Endothelial cell of umbilical vein (primary cell): ENCODE measurements around the gene FER.
"Not testable (repeated sequence)": the region's sequence is repeated elsewhere in the genome, so short reads cannot be mapped to it uniquely, and the experiment has no call there.

Experiments used
- CTCF ChIP-seq, 2 donors: IDR thresholded peaks; 1 replicate in 1 of 2; 2 replicates in 1 of 2; pipeline ENCODE4 v1.5.1; 2011; ENCODE audit warnings: low read length in 2 of 2, mild to moderate bottlenecking in 2 of 2, moderate library complexity in 2 of 2, control low read depth in 1 of 2, inconsistent platforms in 1 of 2, low read depth in 1 of 2; ENCODE audit not compliant: insufficient read depth in 1 of 2; ENCODE audit errors: extremely low read depth in 1 of 2
- MYC ChIP-seq: IDR thresholded peaks from one replicate; pipeline ENCODE4 v1.6.1; 2011; ENCODE audit warnings: mild to moderate bottlenecking, low read depth, low read length

GRCh38 chr5:108842260-108842941 lies 94.7 kb downstream of the FER start:
- TF ChIP-seq CTCF (IDR thresholded peaks at IDR 0.05; ENCODE audit: extremely low read depth in 1 of 2, insufficient read depth in 1 of 2, low read depth in 1 of 2, low read length in 2 of 2); MYC: not testable (repeated sequence)
